H1 (cell line): ENCODE measurements around the gene FBXO11. TPM values are rescaled to one million over a fixed set of nuclear protein-coding genes. Genes with fewer than 3 reads are reported as not detected.

Experiments
- CTCF ChIA-PET: fragments of 300-600 bp; sonication (Branson Sonifier 250); formaldehyde crosslinking; loops from one replicate; lab custom pipeline; 2021; ENCODE audit not compliant: partially characterized antibody; lab: Charles Lee
- POLR2A ChIA-PET: fragments of 300-600 bp; sonication (Branson Sonifier 250); formaldehyde crosslinking; loops from one replicate; lab custom pipeline; 2021; ENCODE audit warnings: inconsistent platforms; ENCODE audit not compliant: partially characterized antibody; lab: Charles Lee
- DNase-seq, 2 experiments: peaks; one replicate each; pipeline versions ENCODE4 v3.0.0 to v3.0.0-alpha.2; 2010 to 2022; ENCODE audit warnings: low spot score in 2 of 2, low read depth in 1 of 2, mixed read lengths in 1 of 2
- FAIRE-seq: peaks from 2 replicates; lab custom pipeline; 2011; peaks lifted over from hg19 to GRCh38; lab: Jason Lieb, UNC
- H2AFZ ChIP-seq: 2 replicates; pipeline ENCODE4 v1.8.1; 2012; ENCODE audit warnings: low read length, inconsistent platforms
- H2AK5ac ChIP-seq: 2 replicates; pipeline ENCODE4 v1.6.1; 2013; ENCODE audit warnings: low read depth, low read length
- H2BK120ac ChIP-seq: replicated peaks from 2 replicates; pipeline ENCODE3; 2013; ENCODE audit warnings: low read depth, low read length, inconsistent platforms
- H2BK12ac ChIP-seq: 2 replicates; pipeline ENCODE4 v1.6.1; 2013; ENCODE audit warnings: low read depth, low read length
- H2BK15ac ChIP-seq: 2 replicates; pipeline ENCODE4 v1.6.1; 2013; ENCODE audit warnings: low read length
- H2BK20ac ChIP-seq: 2 replicates; pipeline ENCODE4 v1.6.1; 2013; ENCODE audit warnings: low read length
- H2BK5ac ChIP-seq: 2 replicates; pipeline ENCODE4 v1.6.1; 2013; ENCODE audit warnings: low read depth, low read length
- H3K14ac ChIP-seq: 2 replicates; pipeline ENCODE4 v1.6.1; 2013; ENCODE audit warnings: inconsistent platforms; ENCODE audit not compliant: insufficient read length
- H3K18ac ChIP-seq: 2 replicates; pipeline ENCODE4 v1.6.1; 2013; ENCODE audit warnings: low read length; ENCODE audit errors: extremely low read depth
- H3K23ac ChIP-seq: 2 replicates; pipeline ENCODE4 v1.6.1; 2013; ENCODE audit warnings: inconsistent platforms; ENCODE audit not compliant: insufficient read length
- H3K23me2 ChIP-seq: 2 replicates; pipeline ENCODE4 v1.6.1; 2013; ENCODE audit warnings: low read depth, low read length
- H3K27ac ChIP-seq: 2 replicates; pipeline ENCODE4 v1.6.1; 2011; ENCODE audit warnings: low read depth, low read length, inconsistent platforms
- H3K27me3 ChIP-seq, 4 experiments: replicated peaks in 1 of 4; 1 replicate in 1 of 4; 2 replicates in 3 of 4; pipeline versions ENCODE4 v1.6.1 to v1.8.1; 2011 to 2013; ENCODE audit warnings: low read length in 3 of 4, mild to moderate bottlenecking in 3 of 4, inconsistent platforms in 2 of 4, mixed read lengths in 2 of 4, moderate library complexity in 1 of 4; ENCODE audit not compliant: control insufficient read depth in 3 of 4, insufficient read depth in 3 of 4; ENCODE audit errors: extremely low read depth in 1 of 4
- H3K36me3 ChIP-seq, 4 experiments: 2 replicates each; pipeline versions ENCODE4 v1.6.1 to v1.8.1; 2011 to 2013; ENCODE audit warnings: mild to moderate bottlenecking in 4 of 4, low read length in 3 of 4, moderate library complexity in 2 of 4, control low read depth in 1 of 4, inconsistent platforms in 1 of 4; ENCODE audit not compliant: insufficient read depth in 4 of 4, control insufficient read depth in 2 of 4
- H3K4ac ChIP-seq: replicated peaks from 2 replicates; pipeline ENCODE3; 2013; ENCODE audit warnings: low read length, low read depth, mixed read lengths, inconsistent platforms; ENCODE audit not compliant: insufficient read length
- H3K4me1 ChIP-seq, 4 experiments: replicated peaks in 1 of 4; 1 replicate in 1 of 4; 2 replicates in 3 of 4; pipeline versions ENCODE4 v1.6.1 to v1.8.1; 2011 to 2013; ENCODE audit warnings: low read length in 3 of 4, inconsistent platforms in 2 of 4, mixed read lengths in 1 of 4; ENCODE audit not compliant: insufficient read depth in 4 of 4, control insufficient read depth in 3 of 4
- H3K4me2 ChIP-seq, 2 experiments: 2 replicates each; pipeline versions ENCODE4 v1.6.1 to v1.8.1; 2011 to 2013; ENCODE audit warnings: low read depth in 2 of 2, low read length in 2 of 2, control low read depth in 1 of 2, inconsistent platforms in 1 of 2, mild to moderate bottlenecking in 1 of 2; ENCODE audit not compliant: insufficient read depth in 1 of 2
- H3K4me3 ChIP-seq, 4 experiments: fragments of 200-600, 300-600 bp in 1 of 4; sonication (generic), shearing (Covaris generic), sonication (Bioruptor Twin) in 1 of 4; 2 replicates each; pipeline versions ENCODE4 v1.5.1 to v1.8.1; 2011 to 2016; ENCODE audit warnings: low read length in 4 of 4, low read depth in 3 of 4, control low read depth in 2 of 4, inconsistent platforms in 2 of 4, mild to moderate bottlenecking in 2 of 4, mixed read lengths in 1 of 4, moderate library complexity in 1 of 4; ENCODE audit not compliant: insufficient read depth in 2 of 4; ENCODE audit errors: extremely low read depth in 1 of 4
- H3K56ac ChIP-seq: replicated peaks from 2 replicates; pipeline ENCODE3; 2013; ENCODE audit warnings: low read depth, mild to moderate bottlenecking, mixed read lengths, low read length, inconsistent platforms; ENCODE audit not compliant: insufficient read length
- H3K79me1 ChIP-seq: 2 replicates; pipeline ENCODE4 v1.6.1; 2013; ENCODE audit warnings: low read depth, low read length, control low read depth
- H3K79me2 ChIP-seq, 2 experiments: 2 replicates each; pipeline versions ENCODE4 v1.6.1 to v1.8.1; 2012 to 2013; ENCODE audit warnings: low read length in 2 of 2, mild to moderate bottlenecking in 2 of 2, inconsistent platforms in 1 of 2; ENCODE audit not compliant: insufficient read depth in 2 of 2, control insufficient read depth in 1 of 2
- H3K9ac ChIP-seq, 4 experiments: replicated peaks in 1 of 4; 1 replicate in 1 of 4; 2 replicates in 3 of 4; pipeline versions ENCODE4 v1.6.1 to v1.8.1; 2011 to 2013; ENCODE audit warnings: low read depth in 3 of 4, low read length in 3 of 4, control low read depth in 2 of 4, mild to moderate bottlenecking in 2 of 4, moderate library complexity in 2 of 4, inconsistent platforms in 1 of 4; ENCODE audit errors: extremely low read depth in 1 of 4
- H3K9me3 ChIP-seq, 2 experiments: 2 replicates each; pipeline versions ENCODE4 v1.6.1 to v1.8.1; 2012 to 2013; ENCODE audit warnings: mild to moderate bottlenecking in 2 of 2, moderate library complexity in 2 of 2, control low read depth in 1 of 2, inconsistent platforms in 1 of 2, low read depth in 1 of 2, low read length in 1 of 2, mixed read lengths in 1 of 2; ENCODE audit not compliant: insufficient read depth in 2 of 2
- H4K20me1 ChIP-seq, 2 experiments: replicated peaks in 1 of 2; 2 replicates each; pipeline versions ENCODE3 to v1.8.1; 2011 to 2013; ENCODE audit warnings: inconsistent platforms in 2 of 2, low read length in 2 of 2, mild to moderate bottlenecking in 1 of 2; ENCODE audit not compliant: insufficient read depth in 2 of 2, control insufficient read depth in 1 of 2
- H4K5ac ChIP-seq: 2 replicates; pipeline ENCODE4 v1.6.1; 2013; ENCODE audit warnings: low read length, low read depth, mixed read lengths, inconsistent platforms; ENCODE audit not compliant: insufficient read length
- H4K8ac ChIP-seq: 2 replicates; pipeline ENCODE4 v1.8.0; 2013; ENCODE audit warnings: mild to moderate bottlenecking, moderate library complexity, low read length, inconsistent platforms; ENCODE audit not compliant: insufficient read depth; ENCODE audit errors: extremely low read depth
- H4K91ac ChIP-seq: replicated peaks from 2 replicates; pipeline ENCODE3; 2013; ENCODE audit warnings: low read length, mixed read lengths, inconsistent platforms; ENCODE audit not compliant: insufficient read length
- CBX8 ChIP-seq: fragments of 300-800, 300-1000 bp; sonication (generic); IDR thresholded peaks from 2 replicates; pipeline ENCODE4 v1.7.1; 2016; ENCODE audit warnings: low read depth, low read length, borderline replicate concordance
- CEBPB ChIP-seq: IDR thresholded peaks from 2 replicates; pipeline ENCODE4 v1.6.1; 2012; ENCODE audit warnings: low read depth, low read length
- CHD1 ChIP-seq: IDR thresholded peaks from 2 replicates; pipeline ENCODE4 v1.6.1; 2012; ENCODE audit warnings: low read depth, low read length, improper control_type of control experiment
- JUN ChIP-seq: IDR thresholded peaks from 2 replicates; pipeline ENCODE4 v1.6.1; 2011; ENCODE audit warnings: low read depth, mild to moderate bottlenecking, improper control_type of control experiment, low read length
- KDM5A ChIP-seq: fragments of 200-600 bp; IDR thresholded peaks from 2 replicates; pipeline ENCODE4 v1.7.1; 2012; ENCODE audit warnings: mild to moderate bottlenecking, low read length, inconsistent platforms, mixed read lengths
- NANOG ChIP-seq: IDR thresholded peaks from 2 replicates; pipeline ENCODE4 v1.6.1; 2011; ENCODE audit warnings: low read length, low read depth, mild to moderate bottlenecking, inconsistent platforms; ENCODE audit not compliant: insufficient read depth, poor library complexity, severe bottlenecking
- POLR2A ChIP-seq, 2 experiments: IDR thresholded peaks; 1 replicate in 1 of 2; 2 replicates in 1 of 2; pipeline ENCODE4 v1.6.1; 2011; ENCODE audit warnings: low read depth in 2 of 2, low read length in 2 of 2, mild to moderate bottlenecking in 2 of 2; ENCODE audit errors: control extremely low read depth in 1 of 2
- POU5F1 ChIP-seq: IDR thresholded peaks from 2 replicates; pipeline ENCODE4 v1.6.1; 2011; ENCODE audit warnings: low read depth, mild to moderate bottlenecking, low read length, moderate library complexity
- RBBP5 ChIP-seq: IDR thresholded peaks from 2 replicates; pipeline ENCODE4 v1.7.1; 2012; ENCODE audit warnings: low read depth, mild to moderate bottlenecking, inconsistent platforms, low read length, moderate library complexity, borderline replicate concordance
- SIN3A ChIP-seq, 2 experiments: IDR thresholded peaks in 1 of 2; conservative IDR thresholded peaks in 1 of 2; 2 replicates each; pipeline ENCODE4 v1.6.1; 2011 to 2012; ENCODE audit warnings: low read length in 2 of 2, improper control_type of control experiment in 1 of 2, low read depth in 1 of 2, mild to moderate bottlenecking in 1 of 2
- SP1 ChIP-seq: IDR thresholded peaks from 2 replicates; pipeline ENCODE4 v1.6.1; 2011; ENCODE audit warnings: low read depth, low read length
- TBP ChIP-seq: IDR thresholded peaks from 2 replicates; pipeline ENCODE4 v1.6.1; 2011; ENCODE audit warnings: low read depth, low read length, improper control_type of control experiment
- TCF12 ChIP-seq: IDR thresholded peaks from 2 replicates; pipeline ENCODE4 v1.6.1; 2011; ENCODE audit warnings: low read depth, mild to moderate bottlenecking, low read length
- ZNF274 ChIP-seq: IDR thresholded peaks from 2 replicates; pipeline ENCODE4 v1.7.0; 2012; ENCODE audit warnings: low read length, borderline replicate concordance; ENCODE audit errors: extremely low read depth
- WGBS, 2 experiments: shearing (Covaris generic) in 1 of 2; methylation state at CpG; one replicate each; pipeline versions ENCODE4 v1.1.6 to v1.1.7; 2013 to 2015; ENCODE audit warnings: low lambda C conversion rate in 2 of 2, mixed read lengths in 2 of 2, inconsistent platforms in 1 of 2, low coverage in 1 of 2, missing lambda C conversion rate in 1 of 2; ENCODE audit not compliant: insufficient replicate concordance in 2 of 2, insufficient coverage in 1 of 2, insufficient read length in 1 of 2; ENCODE audit errors: extremely low coverage in 1 of 2, missing lambda C conversion rate in 1 of 2; 5-methylcytosine and 5-hydroxymethylcytosine counted together
- polyA plus RNA-seq, 7 experiments: library from polyadenylated mRNA; depleted of rRNA in 3 of 7; stranded (reverse) in 5 of 7; unstranded in 2 of 7; fragments of >200 nt in 5 of 7; fragments of 200-250 nt in 2 of 7; gene quantifications; 1 replicate in 5 of 7; 2 replicates in 1 of 7; 4 replicates in 1 of 7; pipeline versions ENCODE4 v1.2.1 to v1.2.3, GENCODE V29; 2011 to 2013; ENCODE audit warnings: missing spikeins in 2 of 7, mixed read lengths in 2 of 7
- total RNA-seq: library from RNA; stranded (reverse); fragmentation: NEBNext Ultra II Directional; extraction: Animal tissue kit (Norgen Biotek cat#: 25700); gene quantifications from 2 replicates; pipeline ENCODE4 v1.2.1, GENCODE V29; 2021
- TF ChIP-seq, protein P1 (sequence below): IDR thresholded peaks from 2 replicates; pipeline ENCODE4 v1.6.1; 2011; ENCODE audit warnings: low read depth, mild to moderate bottlenecking, low read length; ENCODE audit not compliant: insufficient read depth

FBXO11 gene
- total and polyA plus RNA-seq, 2 of the 8 experiments (the other 6 are each of a cell fraction or from before 2014, with no cell fraction given) = 21.7 to 57.3 TPM

DNA sequence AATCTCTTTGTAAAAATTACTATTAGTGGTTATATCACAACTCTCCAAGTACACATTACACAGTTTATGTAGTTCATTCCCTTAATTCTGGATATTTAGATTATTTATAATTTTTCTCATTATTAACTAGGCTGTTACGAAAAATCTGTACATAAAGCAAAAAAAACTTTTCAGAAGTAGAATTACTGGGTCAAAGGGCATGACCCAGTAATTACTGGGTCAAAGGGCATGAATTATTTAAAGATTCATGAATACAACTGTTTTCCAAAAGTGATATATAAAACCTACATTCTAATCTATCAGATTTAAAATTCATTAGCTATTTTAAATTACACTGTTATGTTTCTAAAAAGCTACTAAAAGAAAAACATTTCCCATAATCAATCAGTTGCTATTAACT is 68.0 kb downstream of the FBXO11 start:
- no peak overlapping the region for H2AFZ ChIP-seq
- H3K9me3 ChIP-seq = no peaks in the 10 kb centered on the region
- no peaks in the 10 kb centered on the region for H3K27me3 ChIP-seq
- no peak overlapping the region for H2BK12ac ChIP-seq
- DNase-seq (no peak), FAIRE-seq (no peak)
- H3K4ac ChIP-seq = no peak overlapping the region
- CTCF ChIA-PET = interaction anchor here (0.6 to 1.0 kb wide), 3 partner anchors 20 to 57 kb away, joined by 3 to 4 read pairs (median 4); no protein-coding TSS in a partner anchor
- H2BK15ac ChIP-seq = no peak overlapping the region
- H3K56ac ChIP-seq = no peak overlapping the region
- no peak overlapping the region for H4K8ac ChIP-seq
- H3K14ac ChIP-seq = no peak overlapping the region
- no peak overlapping the region for H3K18ac ChIP-seq
- peaks cover 2% of the 10 kb centered on the region; the same call in 1 of the 2 replicates for H3K79me1 ChIP-seq
- peaks cover 0 to 4% of the 10 kb centered on the region in 2 experiments for H4K20me1 ChIP-seq
- H3K36me3 ChIP-seq = peaks cover 3 to 58% (median 22%) of the 10 kb centered on the region in 4 experiments
- no peaks in the 10 kb centered on the region for H3K4me1 ChIP-seq
- H3K27ac ChIP-seq = no peak overlapping the region
- no peak overlapping the region for H4K91ac ChIP-seq
- H2BK5ac ChIP-seq = no peak overlapping the region
- no peak overlapping the region for H2BK20ac ChIP-seq
- no peak overlapping the region for H3K4me3 ChIP-seq
- no peak overlapping the region for H3K9ac ChIP-seq
- H4K5ac ChIP-seq = no peak overlapping the region
- no peak overlapping the region for H3K23ac ChIP-seq
- H3K79me2 ChIP-seq = peaks cover 0 to 23% of the 10 kb centered on the region in 2 experiments; a peak in 2 of 4 replicates
- 86% methylated on average over 1 of the region's 1 CpG; no CpG with 5 or more reads in 1 of the 2 experiments for WGBS, 2 experiments
- H3K4me2 ChIP-seq = no peak overlapping the region
- POLR2A ChIA-PET = interaction anchor here (1.3 kb wide), 1 partner anchor 16 kb away, joined by 3 read pairs; no protein-coding TSS in a partner anchor
- H2BK120ac ChIP-seq = no peak overlapping the region
- H3K23me2 ChIP-seq = no peaks in the 10 kb centered on the region
- no peak overlapping the region for H2AK5ac ChIP-seq
- TF ChIP-seq NANOG (no peak), TCF12 (no peak), CEBPB (no peak), SP1 (no peak), ZNF274 (no peak), CBX8 (no peak), RBBP5 (no peak), JUN (no peak), TBP (no peak), CHD1 (no peak), POLR2A (IDR thresholded peaks at IDR 0.05; ENCODE audit: control extremely low read depth in 1 of 2, low read depth in 2 of 2, low read length in 2 of 2) (no peak), KDM5A (no peak), SIN3A (conservative IDR thresholded peaks at IDR 0.05 in 1 of 2, IDR thresholded peaks at IDR 0.05 in 1 of 2; ENCODE audit: low read depth in 1 of 2, low read length in 2 of 2) (no peak), POU5F1 (no peak)
- TF ChIP-seq, protein P1, sequence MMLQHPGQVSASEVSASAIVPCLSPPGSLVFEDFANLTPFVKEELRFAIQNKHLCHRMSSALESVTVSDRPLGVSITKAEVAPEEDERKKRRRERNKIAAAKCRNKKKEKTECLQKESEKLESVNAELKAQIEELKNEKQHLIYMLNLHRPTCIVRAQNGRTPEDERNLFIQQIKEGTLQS = no peak
